Endodermal cell (in vitro differentiated cells): ENCODE results near the gene USP24. TPM values are rescaled to one million over a fixed set of nuclear protein-coding genes. Genes with fewer than 3 reads are reported as not detected.

Experiments used
- DNase-seq: peaks from one replicate; pipeline ENCODE4 v3.0.0-alpha.2; 2017
- H3K27ac ChIP-seq: 2 replicates; pipeline ENCODE4 v1.5.1; 2013; ENCODE audit warnings: mild to moderate bottlenecking, low read depth, low read length, moderate library complexity
- H3K27me3 ChIP-seq: 2 replicates; pipeline ENCODE4 v1.6.1; 2013; ENCODE audit warnings: mild to moderate bottlenecking, low read length, moderate library complexity; ENCODE audit not compliant: insufficient read depth, control insufficient read depth, poor library complexity, severe bottlenecking
- H3K36me3 ChIP-seq: 2 replicates; pipeline ENCODE4 v1.7.0; 2013; ENCODE audit warnings: mild to moderate bottlenecking, low read length, moderate library complexity; ENCODE audit not compliant: control insufficient read depth, insufficient read depth
- H3K4me1 ChIP-seq: one replicate; pipeline ENCODE4 v1.7.0; 2013; ENCODE audit warnings: low read length; ENCODE audit not compliant: control insufficient read depth, insufficient read depth
- H3K4me3 ChIP-seq: 2 replicates; pipeline ENCODE4 v1.5.1; 2013; ENCODE audit warnings: mild to moderate bottlenecking, low read length, moderate library complexity
- H3K9ac ChIP-seq: 2 replicates; pipeline ENCODE4 v1.6.1; 2013; ENCODE audit warnings: mild to moderate bottlenecking, low read length, moderate library complexity; ENCODE audit not compliant: poor library complexity, severe bottlenecking; ENCODE audit errors: extremely low read depth
- H3K9me3 ChIP-seq: 2 replicates; pipeline ENCODE4 v1.6.1; 2013; ENCODE audit warnings: mild to moderate bottlenecking, low read length, moderate library complexity; ENCODE audit not compliant: control insufficient read depth
- H3K27ac Mint-ChIP-seq: 2 replicates; pipeline ENCODE4 v1.8.0; 2020; ENCODE audit warnings: mixed read lengths
- H3K27me3 Mint-ChIP-seq: 2 replicates; pipeline ENCODE4 v1.8.0; 2021; ENCODE audit warnings: mild to moderate bottlenecking, mixed read lengths; ENCODE audit not compliant: insufficient read depth
- H3K36me3 Mint-ChIP-seq: 2 replicates; pipeline ENCODE4 v1.8.0; 2020; ENCODE audit warnings: low read depth, mixed read lengths
- H3K4me1 Mint-ChIP-seq: 2 replicates; pipeline ENCODE4 v1.8.0; 2020; ENCODE audit warnings: mixed read lengths
- H3K4me3 Mint-ChIP-seq: 2 replicates; pipeline ENCODE4 v1.8.0; 2020; ENCODE audit warnings: mild to moderate bottlenecking, moderate library complexity, mixed read lengths
- H3K9me3 Mint-ChIP-seq: 2 replicates; pipeline ENCODE4 v1.8.0; 2020; ENCODE audit warnings: mild to moderate bottlenecking, mixed read lengths
- WGBS, 2 experiments: methylation state at CpG; one replicate each; pipeline versions ENCODE4 v1.1.5 to v1.1.7; 2013; ENCODE audit warnings: missing lambda C conversion rate in 2 of 2, mixed read lengths in 1 of 2; ENCODE audit not compliant: insufficient coverage in 1 of 2, insufficient read length in 1 of 2; 5-methylcytosine and 5-hydroxymethylcytosine counted together
- total RNA-seq, 2 donors: library from RNA; stranded (reverse); fragmentation: NEBNext Ultra II Directional in 1 of 2; extraction: Animal tissue kit (Norgen Biotek cat#: 25700) in 1 of 2; gene quantifications; 2 replicates in 1 of 2; 3 replicates in 1 of 2; pipeline ENCODE4 v1.2.1, GENCODE V29; 2021
- TF ChIP-seq, protein P1 (sequence below): fragments of 200-600 bp; sonication (generic); conservative IDR thresholded peaks from 2 replicates; pipeline ENCODE4 v1.5.0; 2021; ENCODE audit warnings: antibody characterized with exemption, mild to moderate bottlenecking

USP24 gene
- total RNA-seq, 2 donors from 2014 or later: 68.2 to 71.5 TPM

- Histone ChIP-seq H3K9me3 (no peaks in the 10 kb centered on the region), H3K27me3 (no peaks in the 10 kb centered on the region), H3K36me3 (peaks cover 95% of the 10 kb centered on the region), H3K27ac (no peak overlapping the region), H3K4me1 (no peaks in the 10 kb centered on the region), H3K4me3 (no peak overlapping the region), H3K9ac (no peak overlapping the region)
- H3K9me3 Mint-ChIP-seq: no peaks in the 10 kb centered on the region
- H3K4me3 Mint-ChIP-seq: no peak overlapping the region
- no peak overlapping the region for H3K27ac Mint-ChIP-seq
- H3K27me3 Mint-ChIP-seq: no peaks in the 10 kb centered on the region
- H3K4me1 Mint-ChIP-seq: no peaks in the 10 kb centered on the region
- H3K36me3 Mint-ChIP-seq: peaks cover 66% of the 10 kb centered on the region
- WGBS, 2 experiments: 97% methylated on average over 6 of the region's 6 CpGs; no CpG with 5 or more reads in 1 of the 2 experiments
- TF ChIP-seq, protein P1, sequence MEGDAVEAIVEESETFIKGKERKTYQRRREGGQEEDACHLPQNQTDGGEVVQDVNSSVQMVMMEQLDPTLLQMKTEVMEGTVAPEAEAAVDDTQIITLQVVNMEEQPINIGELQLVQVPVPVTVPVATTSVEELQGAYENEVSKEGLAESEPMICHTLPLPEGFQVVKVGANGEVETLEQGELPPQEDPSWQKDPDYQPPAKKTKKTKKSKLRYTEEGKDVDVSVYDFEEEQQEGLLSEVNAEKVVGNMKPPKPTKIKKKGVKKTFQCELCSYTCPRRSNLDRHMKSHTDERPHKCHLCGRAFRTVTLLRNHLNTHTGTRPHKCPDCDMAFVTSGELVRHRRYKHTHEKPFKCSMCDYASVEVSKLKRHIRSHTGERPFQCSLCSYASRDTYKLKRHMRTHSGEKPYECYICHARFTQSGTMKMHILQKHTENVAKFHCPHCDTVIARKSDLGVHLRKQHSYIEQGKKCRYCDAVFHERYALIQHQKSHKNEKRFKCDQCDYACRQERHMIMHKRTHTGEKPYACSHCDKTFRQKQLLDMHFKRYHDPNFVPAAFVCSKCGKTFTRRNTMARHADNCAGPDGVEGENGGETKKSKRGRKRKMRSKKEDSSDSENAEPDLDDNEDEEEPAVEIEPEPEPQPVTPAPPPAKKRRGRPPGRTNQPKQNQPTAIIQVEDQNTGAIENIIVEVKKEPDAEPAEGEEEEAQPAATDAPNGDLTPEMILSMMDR: no peak
- DNase-seq: peak; percentile 73
Measured at GRCh38 chr1:55155522-55155921, 59.6 kb downstream of the USP24 start.

DNA sequence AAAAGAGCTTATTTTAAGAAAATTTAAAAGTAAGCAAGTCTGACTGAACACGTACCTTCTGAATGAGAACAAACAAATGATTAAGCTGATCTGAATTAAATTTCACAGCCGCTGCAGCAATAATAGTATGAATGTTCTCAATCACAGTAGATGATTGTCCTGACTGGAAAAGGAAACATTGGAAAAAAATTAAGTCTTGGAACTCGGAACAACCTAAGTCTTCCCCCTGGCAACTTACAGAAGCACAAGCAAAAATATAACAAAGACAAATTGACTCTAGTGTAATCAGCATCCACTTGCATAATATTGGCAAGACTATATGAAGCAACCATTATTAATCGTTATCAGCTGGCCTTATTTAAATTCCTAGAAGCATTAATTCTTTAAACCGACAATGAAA lies 60.5 kb downstream of the USP24 start:
- Mint-ChIP-seq H3K4me3 (no peak overlapping the region), H3K27ac (no peak overlapping the region), H3K36me3 (peaks cover 63% of the 10 kb centered on the region), H3K4me1 (no peaks in the 10 kb centered on the region), H3K9me3 (no peaks in the 10 kb centered on the region), H3K27me3 (no peaks in the 10 kb centered on the region)
- 96% methylated on average over 4 to 5 of the region's 5 CpGs for WGBS, 2 experiments
- no peak for DNase-seq
- H3K27ac ChIP-seq: no peak overlapping the region
- no peaks in the 10 kb centered on the region for H3K9me3 ChIP-seq
- H3K36me3 ChIP-seq: peaks cover 94% of the 10 kb centered on the region
- TF ChIP-seq, protein P1: no peak
- no peaks in the 10 kb centered on the region for H3K27me3 ChIP-seq
- no peaks in the 10 kb centered on the region for H3K4me1 ChIP-seq
- no peak overlapping the region for H3K4me3 ChIP-seq
- H3K9ac ChIP-seq: no peak overlapping the region

GRCh38 chr1:55153031-55153430 lies 62.1 kb downstream of the USP24 start:
- WGBS, 2 experiments: 94 to 100% methylated on average over 1 to 3 of the region's 3 CpGs
- DNase-seq: no peak

More at GRCh38 chr1:55153031-55153430, 62.1 kb downstream of the USP24 start:
- H3K4me3 Mint-ChIP-seq: no peak overlapping the region
- no peaks in the 10 kb centered on the region for H3K4me1 Mint-ChIP-seq
- Histone ChIP-seq H3K9ac (no peak overlapping the region), H3K27ac (no peak overlapping the region), H3K4me1 (no peaks in the 10 kb centered on the region), H3K27me3 (no peaks in the 10 kb centered on the region), H3K36me3 (peaks cover 94% of the 10 kb centered on the region), H3K4me3 (no peak overlapping the region), H3K9me3 (no peaks in the 10 kb centered on the region)
- H3K36me3 Mint-ChIP-seq: peaks cover 55% of the 10 kb centered on the region
- TF ChIP-seq, protein P1: no peak
- H3K27ac Mint-ChIP-seq: no peak overlapping the region
- no peaks in the 10 kb centered on the region for H3K9me3 Mint-ChIP-seq
- H3K27me3 Mint-ChIP-seq: no peaks in the 10 kb centered on the region
